Measurements from ENCODE around the gene ADGRE2. TPM values are rescaled to one million over a fixed set of nuclear protein-coding genes. Genes with fewer than 3 reads are reported as not detected.

ADGRE2 gene
- total and polyA plus RNA-seq, 2 of the 4 experiments (the other 2 are of a cell fraction), result not detected

DNA sequence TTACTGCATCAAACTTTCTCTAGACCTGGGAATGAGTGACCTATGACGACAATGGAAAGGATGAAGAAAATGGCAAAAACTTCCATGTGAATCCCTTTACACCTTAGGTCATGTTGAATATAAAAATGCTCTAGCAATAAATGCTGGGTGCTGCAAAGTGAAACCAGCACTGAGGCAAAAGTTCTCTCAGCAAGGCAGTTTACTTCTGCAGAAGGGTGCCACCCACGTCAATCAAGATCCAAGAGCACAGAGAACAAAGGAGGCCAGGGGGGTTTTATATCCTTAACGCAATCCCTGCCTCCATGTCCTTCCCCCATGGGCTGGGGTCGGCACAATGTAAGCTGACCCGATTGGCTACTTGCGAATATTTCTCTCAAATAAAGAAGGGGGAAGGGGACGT lies 49.8 kb downstream of the ADGRE2 start:
- Histone ChIP-seq H2AK9ac (replicated peaks; ENCODE audit: low read depth, low read length, poor library complexity) (no peak overlapping the region), H2AFZ (replicated peaks; ENCODE audit: low read length, poor library complexity) (no peak overlapping the region), H4K20me1 (ENCODE audit: insufficient read depth, low read length) (no peaks in the 10 kb centered on the region), H2BK5ac (ENCODE audit: low read depth, low read length, poor library complexity, severe bottlenecking) (no peak overlapping the region), H3K9me3 (ENCODE audit: control insufficient read depth, insufficient read depth, low read length) (peaks cover 27% of the 10 kb centered on the region), H3K4me1 (ENCODE audit: control insufficient read depth, insufficient read depth, low read length) (no peaks in the 10 kb centered on the region), H4K91ac (ENCODE audit: insufficient read depth, low read depth, low read length) (no peak overlapping the region), H3K4me3 (ENCODE audit: insufficient read depth, low read depth, low read length) (no peak overlapping the region), H3K9ac (ENCODE audit: low read depth, low read length) (no peak overlapping the region), H3K27ac (ENCODE audit: insufficient read depth, low read length) (no peak overlapping the region), H3K14ac (replicated peaks; ENCODE audit: low read depth, low read length) (no peak overlapping the region), H2BK15ac (ENCODE audit: low read depth, low read length) (no peak overlapping the region), H3K18ac (ENCODE audit: low read depth, low read length) (no peak overlapping the region), H2BK20ac (ENCODE audit: low read depth, low read length) (no peak overlapping the region), H3K36me3 (ENCODE audit: control insufficient read depth, insufficient read depth, low read length) (peaks cover 3% of the 10 kb centered on the region; the same call in 1 of the 2 replicates), H2BK120ac (ENCODE audit: low read depth, low read length) (no peak overlapping the region), H3K23ac (ENCODE audit: low read depth, low read length) (no peak overlapping the region), H3K79me1 (ENCODE audit: low read depth in 1 of 2, low read length in 2 of 2) (no peaks in the 10 kb centered on the region), H4K5ac (ENCODE audit: low read depth, low read length) (no peak overlapping the region), H3K4me2 (ENCODE audit: low read depth, low read length) (no peak overlapping the region), H2AK5ac (ENCODE audit: low read depth, low read length) (no peak overlapping the region), H3K4ac (ENCODE audit: low read depth, low read length) (no peak overlapping the region), H3K56ac (ENCODE audit: extremely low read depth, insufficient read depth, low read length) (no peak overlapping the region), H3K27me3 (ENCODE audit: control insufficient read depth, insufficient read depth, low read length) (no peaks in the 10 kb centered on the region), H4K8ac (ENCODE audit: low read depth in 2 of 2, low read length in 2 of 2) (no peak overlapping the region), H3K9me1 (ENCODE audit: insufficient read depth, low read length) (no peaks in the 10 kb centered on the region)
- ChIA-PET CTCF (no interaction called here), POLR2A (ENCODE audit: unreplicated experiment) (no interaction called here)
- ATAC-seq (ENCODE audit: low read depth) (no peak), DNase-seq (no peak)
- in situ Hi-C loops (cut with MboI; ENCODE audit: low sequenced_read_pairs), result no loop called here
- intact Hi-C loops (cut with micrococcal nuclease), result no loop called here
- TF ChIP-seq CHD1 (IDR thresholded peaks at IDR 0.05; ENCODE audit: low read depth, low read length), result no peak
- no peak for TF ChIP-seq MXI1 (IDR thresholded peaks at IDR 0.05; ENCODE audit: borderline replicate concordance, low read depth, low read length)
- TF ChIP-seq MAFK (IDR thresholded peaks at IDR 0.05; ENCODE audit: low read depth, low read length), result no peak
- no peak for TF ChIP-seq CEBPB (IDR thresholded peaks at IDR 0.05; ENCODE audit: low read depth, low read length)
- no peak for TF ChIP-seq RCOR1 (IDR thresholded peaks at IDR 0.05; ENCODE audit: insufficient replicate concordance, low read length)
- TF ChIP-seq POLR2A (IDR thresholded peaks at IDR 0.05; ENCODE audit: low read depth, low read length), result no peak
- TF ChIP-seq MAZ (IDR thresholded peaks at IDR 0.05; ENCODE audit: borderline replicate concordance, low read depth, low read length), result no peak
- no peak for TF ChIP-seq RAD21 (IDR thresholded peaks at IDR 0.05; ENCODE audit: low read length)
- no peak for TF ChIP-seq FOS (IDR thresholded peaks at IDR 0.05; ENCODE audit: low read depth, low read length)
- dilution Hi-C loops (cut with HindIII; ENCODE audit: low sequenced_read_pairs, unreplicated experiment), result no loop called here
- WGBS, 2 experiments (ENCODE audit: extremely low coverage in 2 of 2, insufficient read length in 1 of 2), result 83% methylated on average over 2 of the region's 7 CpGs; no CpG with 5 or more reads in 1 of the 2 experiments
- BruUV-seq (replicated peaks), result no TSS peak
